HG03432 (cell line): ENCODE measurements around the gene OR4D6.

Source experiments
- ATAC-seq: cut with Tn5 transposase; IDR thresholded peaks from one replicate; pipeline ENCODE4 v1.9.1; 2021; ENCODE audit warnings: mild to moderate bottlenecking, moderate library complexity; ENCODE audit not compliant: unreplicated experiment

The OR4D6 gene

DNA sequence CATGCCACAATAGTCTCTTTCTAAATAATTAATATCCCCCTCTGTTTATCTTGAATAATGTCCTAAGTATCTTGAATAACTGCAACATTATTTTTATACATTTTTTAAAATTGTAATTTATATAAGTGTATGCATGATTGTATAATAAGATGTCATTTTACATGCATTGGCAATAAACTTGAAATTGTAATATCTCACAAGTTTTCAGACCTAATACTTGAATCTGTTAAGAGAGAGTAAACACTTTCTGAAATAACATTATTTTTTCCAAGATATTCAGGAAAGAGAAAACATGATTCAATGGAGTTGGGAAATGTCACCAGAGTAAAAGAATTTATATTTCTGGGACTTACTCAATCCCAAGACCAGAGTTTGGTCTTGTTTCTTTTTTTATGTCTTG lies 46.5 kb downstream of the OR4D6 start, which contains the start of gene OR4D11:
Gene OR4D11 (plus strand): TSS at position 301 of the 400 bp plus-strand sequence. CDS start 0 bp downstream, at position 301.
- ATAC-seq: no peak
